ENCODE data around the gene SMIM38. TPM values are rescaled to one million over a fixed set of nuclear protein-coding genes. Genes with fewer than 3 reads are reported as not detected.

The SMIM38 gene
- total and polyA plus RNA-seq, 4 donors = 0.19 to 1.2 (median 0.59) TPM

- Histone ChIP-seq H3K9me3 (ENCODE audit: control insufficient read depth, insufficient read depth, low read length) (no peaks in the 10 kb centered on the region), H3K4me3 (ENCODE audit: low read depth, low read length) (no peak overlapping the region), H3K27me3 (ENCODE audit: control insufficient read depth, insufficient read depth, low read length) (peaks cover 10% of the 10 kb centered on the region), H3K36me3 (ENCODE audit: control insufficient read depth, insufficient read depth, low read length) (no peaks in the 10 kb centered on the region), H3K4me1 (ENCODE audit: control insufficient read depth, insufficient read depth, low read length) (peaks cover 24% of the 10 kb centered on the region), H3K27ac (ENCODE audit: low read depth, low read length) (no peak overlapping the region)
- no peak for DNase-seq (ENCODE audit: low read depth in 4 of 6, low spot score in 6 of 6)
- WGBS (ENCODE audit: insufficient coverage) = 91% methylated on average over 3 of the region's 5 CpGs
Measured at GRCh38 chr11:69198891-69199582, 43.3 kb downstream of the SMIM38 start.

GRCh38 chr11:69199583-69200315 lies 44.0 kb downstream of the SMIM38 start:
- no peak overlapping the region for H3K4me3 ChIP-seq (ENCODE audit: low read depth, low read length)
- DNase-seq (ENCODE audit: low read depth in 4 of 6, low spot score in 6 of 6) = no peak
- WGBS (ENCODE audit: insufficient coverage) = 62% methylated on average over 5 of the region's 10 CpGs

GRCh38 chr11:69200331-69201065 lies 44.8 kb downstream of the SMIM38 start:
- H3K4me3 ChIP-seq (ENCODE audit: low read depth, low read length) = no peak overlapping the region
- DNase-seq (ENCODE audit: low read depth in 4 of 6, low spot score in 6 of 6) = no peak
- WGBS (ENCODE audit: insufficient coverage) = 24% methylated on average over 31 of the region's 32 CpGs

More at GRCh38 chr11:69199583-69200315, 44.0 kb downstream of the SMIM38 start:
- peaks cover 23% of the 10 kb centered on the region for H3K4me1 ChIP-seq (ENCODE audit: control insufficient read depth, insufficient read depth, low read length)
- H3K9me3 ChIP-seq (ENCODE audit: control insufficient read depth, insufficient read depth, low read length) = no peaks in the 10 kb centered on the region
- peaks cover 10% of the 10 kb centered on the region for H3K27me3 ChIP-seq (ENCODE audit: control insufficient read depth, insufficient read depth, low read length)
- H3K36me3 ChIP-seq (ENCODE audit: control insufficient read depth, insufficient read depth, low read length) = no peaks in the 10 kb centered on the region
- no peak overlapping the region for H3K27ac ChIP-seq (ENCODE audit: low read depth, low read length)

GRCh38 chr11:69201066-69201365 lies 45.3 kb downstream of the SMIM38 start:
- Histone ChIP-seq H3K4me1 (ENCODE audit: control insufficient read depth, insufficient read depth, low read length) (peaks cover 30% of the 10 kb centered on the region), H3K36me3 (ENCODE audit: control insufficient read depth, insufficient read depth, low read length) (no peaks in the 10 kb centered on the region), H3K9me3 (ENCODE audit: control insufficient read depth, insufficient read depth, low read length) (no peaks in the 10 kb centered on the region), H3K27ac (ENCODE audit: low read depth, low read length) (no peak overlapping the region), H3K4me3 (ENCODE audit: low read depth, low read length) (no peak overlapping the region), H3K27me3 (ENCODE audit: control insufficient read depth, insufficient read depth, low read length) (peaks cover 10% of the 10 kb centered on the region)
- DNase-seq (ENCODE audit: low read depth in 4 of 6, low spot score in 6 of 6) = no peak
- 78% methylated on average over 1 of the region's 4 CpGs for WGBS (ENCODE audit: insufficient coverage)

More at GRCh38 chr11:69200331-69201065, 44.8 kb downstream of the SMIM38 start:
- no peak overlapping the region for H3K27ac ChIP-seq (ENCODE audit: low read depth, low read length)
- no peaks in the 10 kb centered on the region for H3K36me3 ChIP-seq (ENCODE audit: control insufficient read depth, insufficient read depth, low read length)
- H3K9me3 ChIP-seq (ENCODE audit: control insufficient read depth, insufficient read depth, low read length) = no peaks in the 10 kb centered on the region
- H3K27me3 ChIP-seq (ENCODE audit: control insufficient read depth, insufficient read depth, low read length) = peaks cover 10% of the 10 kb centered on the region
- H3K4me1 ChIP-seq (ENCODE audit: control insufficient read depth, insufficient read depth, low read length) = peaks cover 27% of the 10 kb centered on the region

- no peaks in the 10 kb centered on the region for H3K36me3 ChIP-seq (ENCODE audit: control insufficient read depth, insufficient read depth, low read length)
- no peaks in the 10 kb centered on the region for H3K9me3 ChIP-seq (ENCODE audit: control insufficient read depth, insufficient read depth, low read length)
- no peak for DNase-seq (ENCODE audit: low read depth in 4 of 6, low spot score in 6 of 6)
- peaks cover 10% of the 10 kb centered on the region for H3K27me3 ChIP-seq (ENCODE audit: control insufficient read depth, insufficient read depth, low read length)
- peaks cover 26% of the 10 kb centered on the region for H3K4me1 ChIP-seq (ENCODE audit: control insufficient read depth, insufficient read depth, low read length)
- no peak overlapping the region for H3K27ac ChIP-seq (ENCODE audit: low read depth, low read length)
- 98% methylated on average over 7 of the region's 7 CpGs for WGBS (ENCODE audit: insufficient coverage)
- no peak overlapping the region for H3K4me3 ChIP-seq (ENCODE audit: low read depth, low read length)
Measured at GRCh38 chr11:69201764-69202370, 46.1 kb downstream of the SMIM38 start.

- H3K27me3 ChIP-seq (ENCODE audit: control insufficient read depth, insufficient read depth, low read length) = peaks cover 10% of the 10 kb centered on the region
- H3K4me1 ChIP-seq (ENCODE audit: control insufficient read depth, insufficient read depth, low read length) = peaks cover 26% of the 10 kb centered on the region
- H3K4me3 ChIP-seq (ENCODE audit: low read depth, low read length) = no peak overlapping the region
- 76% methylated on average over 24 of the region's 25 CpGs for WGBS (ENCODE audit: insufficient coverage)
- H3K9me3 ChIP-seq (ENCODE audit: control insufficient read depth, insufficient read depth, low read length) = no peaks in the 10 kb centered on the region
- H3K36me3 ChIP-seq (ENCODE audit: control insufficient read depth, insufficient read depth, low read length) = no peaks in the 10 kb centered on the region
- no peak overlapping the region for H3K27ac ChIP-seq (ENCODE audit: low read depth, low read length)
- DNase-seq (ENCODE audit: low read depth in 4 of 6, low spot score in 6 of 6) = no peak
Measured at GRCh38 chr11:69202511-69203221, 46.9 kb downstream of the SMIM38 start.

- peaks cover 26% of the 10 kb centered on the region for H3K4me1 ChIP-seq (ENCODE audit: control insufficient read depth, insufficient read depth, low read length)
- H3K9me3 ChIP-seq (ENCODE audit: control insufficient read depth, insufficient read depth, low read length) = no peaks in the 10 kb centered on the region
- no peak overlapping the region for H3K4me3 ChIP-seq (ENCODE audit: low read depth, low read length)
- WGBS (ENCODE audit: insufficient coverage) = 81% methylated on average over 11 of the region's 16 CpGs
- H3K27me3 ChIP-seq (ENCODE audit: control insufficient read depth, insufficient read depth, low read length) = peaks cover 10% of the 10 kb centered on the region
- no peak overlapping the region for H3K27ac ChIP-seq (ENCODE audit: low read depth, low read length)
- no peaks in the 10 kb centered on the region for H3K36me3 ChIP-seq (ENCODE audit: control insufficient read depth, insufficient read depth, low read length)
- DNase-seq (ENCODE audit: low read depth in 4 of 6, low spot score in 6 of 6) = no peak
Measured at GRCh38 chr11:69203381-69203780, 47.6 kb downstream of the SMIM38 start.

GRCh38 chr11:69203901-69204245 lies 48.1 kb downstream of the SMIM38 start:
- no peaks in the 10 kb centered on the region for H3K36me3 ChIP-seq (ENCODE audit: control insufficient read depth, insufficient read depth, low read length)
- no peak for DNase-seq (ENCODE audit: low read depth in 4 of 6, low spot score in 6 of 6)
- WGBS (ENCODE audit: insufficient coverage) = 91% methylated on average over 7 of the region's 8 CpGs
- H3K27me3 ChIP-seq (ENCODE audit: control insufficient read depth, insufficient read depth, low read length) = peaks cover 10% of the 10 kb centered on the region
- peaks cover 26% of the 10 kb centered on the region for H3K4me1 ChIP-seq (ENCODE audit: control insufficient read depth, insufficient read depth, low read length)
- no peak overlapping the region for H3K4me3 ChIP-seq (ENCODE audit: low read depth, low read length)
- no peaks in the 10 kb centered on the region for H3K9me3 ChIP-seq (ENCODE audit: control insufficient read depth, insufficient read depth, low read length)
- no peak overlapping the region for H3K27ac ChIP-seq (ENCODE audit: low read depth, low read length)

GRCh38 chr11:69204246-69204940 lies 48.7 kb downstream of the SMIM38 start:
- Histone ChIP-seq H3K9me3 (ENCODE audit: control insufficient read depth, insufficient read depth, low read length) (no peaks in the 10 kb centered on the region), H3K27me3 (ENCODE audit: control insufficient read depth, insufficient read depth, low read length) (peaks cover 10% of the 10 kb centered on the region), H3K4me3 (ENCODE audit: low read depth, low read length) (no peak overlapping the region), H3K4me1 (ENCODE audit: control insufficient read depth, insufficient read depth, low read length) (peaks cover 26% of the 10 kb centered on the region), H3K27ac (ENCODE audit: low read depth, low read length) (no peak overlapping the region), H3K36me3 (ENCODE audit: control insufficient read depth, insufficient read depth, low read length) (no peaks in the 10 kb centered on the region)
- 86% methylated on average over 19 of the region's 19 CpGs for WGBS (ENCODE audit: insufficient coverage)
- no peak for DNase-seq (ENCODE audit: low read depth in 4 of 6, low spot score in 6 of 6)

Data from spinal cord (tissue), 10 donors.